Panc1 (cell line): ENCODE results near the gene DCHS1. TPM values are rescaled to one million over a fixed set of nuclear protein-coding genes. Genes with fewer than 3 reads are reported as not detected.

ENCODE experiments used
- ATAC-seq: fragments of 200-7000 bp; cut with Tn5 transposase; 2 replicates; pipeline ENCODE4 v1.9.1; 2020; ENCODE audit warnings: mild to moderate bottlenecking, moderate library complexity
- BruUV-seq: library from RNA; stranded (reverse); fragments of 400-500 nt; replicated peaks from 2 replicates; lab custom pipeline; 2021; lab: Mats Ljungman, UMichigan
- CTCF ChIA-PET: fragments of 300-600 bp; sonication (Branson Sonifier 250); formaldehyde crosslinking; loops from one replicate; lab custom pipeline; 2022; ENCODE audit warnings: antibody characterized with exemption; lab: Charles Lee
- POLR2A ChIA-PET: fragments of 300-600 bp; sonication (Branson Sonifier 250); formaldehyde crosslinking; loops from one replicate; lab custom pipeline; 2022; ENCODE audit warnings: antibody characterized with exemption; lab: Charles Lee
- DNase-seq: peaks from one replicate; pipeline ENCODE4 v3.0.0-alpha.2; 2010; ENCODE audit warnings: low read depth, low spot score
- H3K27ac ChIP-seq: 2 replicates; pipeline ENCODE4 v1.5.1; 2011; ENCODE audit warnings: mild to moderate bottlenecking, low read length, inconsistent platforms
- H3K27me3 ChIP-seq: fragments of 200-500 bp; sonication (Bioruptor generic); 2 replicates; pipeline ENCODE4 v1.6.0; 2014; ENCODE audit warnings: low read length, inconsistent platforms; ENCODE audit not compliant: control insufficient read depth, insufficient read depth
- H3K36me3 ChIP-seq: fragments of 200-500 bp; sonication (Bioruptor generic); 2 replicates; pipeline ENCODE4 v1.5.1; 2014; ENCODE audit warnings: inconsistent platforms, mild to moderate bottlenecking, low read length, moderate library complexity; ENCODE audit not compliant: control insufficient read depth, insufficient read depth
- H3K4me1 ChIP-seq: 2 replicates; pipeline ENCODE4 v1.5.1; 2011; ENCODE audit warnings: inconsistent platforms, mild to moderate bottlenecking, low read length, moderate library complexity; ENCODE audit not compliant: control insufficient read depth, insufficient read depth
- H3K4me3 ChIP-seq, 2 experiments: 2 replicates each; pipeline ENCODE4 v1.5.1; 2011 to 2012; ENCODE audit warnings: low read depth in 2 of 2, low read length in 2 of 2, mild to moderate bottlenecking in 2 of 2, inconsistent platforms in 1 of 2, moderate library complexity in 1 of 2
- H3K9me3 ChIP-seq: fragments of 200-500 bp; sonication (Bioruptor generic); 2 replicates; pipeline ENCODE4 v1.5.1; 2014; ENCODE audit warnings: low read depth, mild to moderate bottlenecking, inconsistent platforms, low read length, moderate library complexity; ENCODE audit not compliant: control insufficient read depth, insufficient read depth
- POLR2AphosphoS5 ChIP-seq: IDR thresholded peaks from 2 replicates; pipeline ENCODE4 v1.6.1; 2012; ENCODE audit warnings: mild to moderate bottlenecking, low read depth, low read length, moderate library complexity
- SIN3A ChIP-seq: IDR thresholded peaks from 2 replicates; pipeline ENCODE4 v1.6.1; 2012; ENCODE audit warnings: low read depth, mild to moderate bottlenecking, low read length, moderate library complexity, borderline replicate concordance; ENCODE audit not compliant: insufficient read depth
- TCF7L2 ChIP-seq: IDR thresholded peaks from 2 replicates; pipeline ENCODE4 v1.6.1; 2011; ENCODE audit warnings: mild to moderate bottlenecking, low read depth, low read length, inconsistent platforms
- in situ Hi-C: cut with HindIII; loops from 2 replicates; pipeline ENCODE4 v1.10.0; 2016; ENCODE audit warnings: low sequenced_read_pairs, low pct_unique_long_range_greater_than_20kb
- intact Hi-C: fragments of 100-400 bp; cut with micrococcal nuclease; formaldehyde crosslinking; loops from one replicate; pipeline ENCODE4 v1.10.0; 2022; ENCODE audit not compliant: unreplicated experiment
- total RNA-seq: library from RNA; stranded (reverse); gene quantifications from one replicate; pipeline ENCODE4 v1.2.1, GENCODE V29; 2021; ENCODE audit not compliant: unreplicated experiment
- TF ChIP-seq, protein P1 (sequence below), 2 experiments: IDR thresholded peaks; 2 replicates each; pipeline ENCODE4 v1.6.1; 2011 to 2012; ENCODE audit warnings: low read depth in 2 of 2, control low read depth in 1 of 2, low read length in 1 of 2, mild to moderate bottlenecking in 1 of 2, moderate library complexity in 1 of 2; ENCODE audit not compliant: insufficient read depth in 1 of 2
- TF ChIP-seq, protein P2 (sequence below): fragments of 450-650 bp; IDR thresholded peaks from 2 replicates; pipeline ENCODE4 v1.5.1; 2017; ENCODE audit warnings: mild to moderate bottlenecking

DCHS1 gene
- total RNA-seq, 1 experiment from 2014 or later: 2.2 TPM

DNA sequence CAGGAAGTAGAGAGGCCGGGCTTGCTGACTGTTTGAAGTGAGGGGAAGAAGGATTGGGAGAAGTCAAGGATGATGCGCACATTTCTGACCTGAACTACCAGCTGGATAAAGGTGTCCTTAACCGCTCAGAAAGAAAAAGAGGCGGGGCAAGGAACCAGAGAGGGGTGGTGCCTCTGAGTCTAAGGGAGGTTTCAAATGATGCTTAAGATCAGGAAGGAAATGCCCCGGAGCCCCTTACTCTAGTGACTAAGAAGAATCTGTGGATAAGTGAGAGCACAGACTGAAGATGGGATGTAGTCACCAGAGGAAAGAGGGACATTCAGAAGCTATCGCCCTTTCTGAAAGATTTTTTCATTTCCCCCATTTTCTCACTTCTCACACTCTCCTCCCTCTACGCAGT, 12.7 kb downstream of the DCHS1 start:
- TF ChIP-seq, protein P1, sequence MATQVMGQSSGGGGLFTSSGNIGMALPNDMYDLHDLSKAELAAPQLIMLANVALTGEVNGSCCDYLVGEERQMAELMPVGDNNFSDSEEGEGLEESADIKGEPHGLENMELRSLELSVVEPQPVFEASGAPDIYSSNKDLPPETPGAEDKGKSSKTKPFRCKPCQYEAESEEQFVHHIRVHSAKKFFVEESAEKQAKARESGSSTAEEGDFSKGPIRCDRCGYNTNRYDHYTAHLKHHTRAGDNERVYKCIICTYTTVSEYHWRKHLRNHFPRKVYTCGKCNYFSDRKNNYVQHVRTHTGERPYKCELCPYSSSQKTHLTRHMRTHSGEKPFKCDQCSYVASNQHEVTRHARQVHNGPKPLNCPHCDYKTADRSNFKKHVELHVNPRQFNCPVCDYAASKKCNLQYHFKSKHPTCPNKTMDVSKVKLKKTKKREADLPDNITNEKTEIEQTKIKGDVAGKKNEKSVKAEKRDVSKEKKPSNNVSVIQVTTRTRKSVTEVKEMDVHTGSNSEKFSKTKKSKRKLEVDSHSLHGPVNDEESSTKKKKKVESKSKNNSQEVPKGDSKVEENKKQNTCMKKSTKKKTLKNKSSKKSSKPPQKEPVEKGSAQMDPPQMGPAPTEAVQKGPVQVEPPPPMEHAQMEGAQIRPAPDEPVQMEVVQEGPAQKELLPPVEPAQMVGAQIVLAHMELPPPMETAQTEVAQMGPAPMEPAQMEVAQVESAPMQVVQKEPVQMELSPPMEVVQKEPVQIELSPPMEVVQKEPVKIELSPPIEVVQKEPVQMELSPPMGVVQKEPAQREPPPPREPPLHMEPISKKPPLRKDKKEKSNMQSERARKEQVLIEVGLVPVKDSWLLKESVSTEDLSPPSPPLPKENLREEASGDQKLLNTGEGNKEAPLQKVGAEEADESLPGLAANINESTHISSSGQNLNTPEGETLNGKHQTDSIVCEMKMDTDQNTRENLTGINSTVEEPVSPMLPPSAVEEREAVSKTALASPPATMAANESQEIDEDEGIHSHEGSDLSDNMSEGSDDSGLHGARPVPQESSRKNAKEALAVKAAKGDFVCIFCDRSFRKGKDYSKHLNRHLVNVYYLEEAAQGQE (IDR thresholded peaks at IDR 0.05; ENCODE audit: insufficient read depth in 1 of 2, low read depth in 2 of 2, low read length in 1 of 2): no peak
- TF ChIP-seq POLR2AphosphoS5: no peak
- TF ChIP-seq, protein P2, sequence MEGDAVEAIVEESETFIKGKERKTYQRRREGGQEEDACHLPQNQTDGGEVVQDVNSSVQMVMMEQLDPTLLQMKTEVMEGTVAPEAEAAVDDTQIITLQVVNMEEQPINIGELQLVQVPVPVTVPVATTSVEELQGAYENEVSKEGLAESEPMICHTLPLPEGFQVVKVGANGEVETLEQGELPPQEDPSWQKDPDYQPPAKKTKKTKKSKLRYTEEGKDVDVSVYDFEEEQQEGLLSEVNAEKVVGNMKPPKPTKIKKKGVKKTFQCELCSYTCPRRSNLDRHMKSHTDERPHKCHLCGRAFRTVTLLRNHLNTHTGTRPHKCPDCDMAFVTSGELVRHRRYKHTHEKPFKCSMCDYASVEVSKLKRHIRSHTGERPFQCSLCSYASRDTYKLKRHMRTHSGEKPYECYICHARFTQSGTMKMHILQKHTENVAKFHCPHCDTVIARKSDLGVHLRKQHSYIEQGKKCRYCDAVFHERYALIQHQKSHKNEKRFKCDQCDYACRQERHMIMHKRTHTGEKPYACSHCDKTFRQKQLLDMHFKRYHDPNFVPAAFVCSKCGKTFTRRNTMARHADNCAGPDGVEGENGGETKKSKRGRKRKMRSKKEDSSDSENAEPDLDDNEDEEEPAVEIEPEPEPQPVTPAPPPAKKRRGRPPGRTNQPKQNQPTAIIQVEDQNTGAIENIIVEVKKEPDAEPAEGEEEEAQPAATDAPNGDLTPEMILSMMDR: no peak
- TF ChIP-seq TCF7L2: no peak
- TF ChIP-seq SIN3A: no peak
- H3K4me3 ChIP-seq: no peak overlapping the region
- H3K27me3 ChIP-seq: peaks cover 10% of the 10 kb centered on the region
- intact Hi-C loops: no loop called here
- ATAC-seq (no peak), DNase-seq (no peak)
- H3K27ac ChIP-seq: no peak overlapping the region
- no peaks in the 10 kb centered on the region for H3K36me3 ChIP-seq
- peaks cover 2% of the 10 kb centered on the region for H3K4me1 ChIP-seq
- no TSS peak for BruUV-seq
- in situ Hi-C loops: no loop called here
- ChIA-PET POLR2A (no interaction called here), CTCF (interaction anchor here (0.6 kb wide), 1 partner anchor 45 kb away, joined by 4 read pairs; no protein-coding TSS in a partner anchor)
- no peaks in the 10 kb centered on the region for H3K9me3 ChIP-seq

DNA sequence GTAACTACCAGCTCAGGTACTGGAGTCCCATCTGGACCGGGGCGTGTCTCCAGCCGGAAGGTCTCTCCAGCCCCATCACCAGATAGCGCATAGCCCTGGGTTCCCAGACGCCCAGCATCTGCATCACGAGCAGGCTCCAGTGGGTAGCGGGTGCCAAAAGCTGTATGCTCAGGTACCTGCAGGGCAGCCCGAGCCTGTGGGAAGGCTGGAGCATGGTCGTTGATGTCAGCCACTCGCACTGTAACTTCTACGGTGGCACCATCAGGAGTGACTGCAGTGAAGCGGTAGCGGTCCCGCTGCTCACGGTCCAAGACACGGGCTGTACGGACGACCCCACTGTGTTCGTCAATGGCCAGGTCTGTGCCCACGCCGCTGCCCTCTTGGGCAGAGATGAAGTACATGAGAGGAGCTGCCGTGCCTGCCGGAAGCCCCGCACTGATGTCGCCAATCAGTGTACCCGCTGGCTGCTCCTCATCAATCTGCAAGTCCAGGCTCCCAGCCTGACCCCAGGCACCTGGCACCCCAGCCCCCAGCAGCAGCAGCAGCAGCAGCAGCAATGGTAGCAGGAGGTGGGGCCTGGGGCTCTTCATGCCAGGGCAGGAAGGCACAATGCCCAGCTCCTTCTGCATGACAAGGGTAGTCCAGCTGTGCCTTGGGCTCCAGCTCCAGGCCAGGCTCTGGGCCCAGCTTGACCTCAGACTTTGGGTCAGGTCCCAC, 14.5 kb downstream of the DCHS1 start:
- no peak for ATAC-seq
- no peak for TF ChIP-seq POLR2AphosphoS5
- TF ChIP-seq TCF7L2: no peak
- TF ChIP-seq, protein P1 (IDR thresholded peaks at IDR 0.05; ENCODE audit: insufficient read depth in 1 of 2, low read depth in 2 of 2, low read length in 1 of 2): no peak
- TF ChIP-seq, protein P2: no peak

More for the DNA sequence above, 14.5 kb downstream of the DCHS1 start:
- CTCF ChIA-PET: no interaction called here
- no peak overlapping the region for H3K4me3 ChIP-seq
- peaks cover 6% of the 10 kb centered on the region for H3K4me1 ChIP-seq
- BruUV-seq: no TSS peak
- peaks cover 10% of the 10 kb centered on the region for H3K27me3 ChIP-seq
- POLR2A ChIA-PET: no interaction called here
- in situ Hi-C loops (no loop called here), intact Hi-C loops (no loop called here)
- DNase-seq: no peak
- no peak overlapping the region for H3K27ac ChIP-seq
- H3K36me3 ChIP-seq: no peaks in the 10 kb centered on the region
- H3K9me3 ChIP-seq: no peaks in the 10 kb centered on the region
